PC-9 (cell line): Measurements from ENCODE around the gene EPDR1.

ENCODE experiments used
- CTCF ChIP-seq: fragments of 200-600 bp; sonication (generic); conservative IDR thresholded peaks from 2 replicates; pipeline ENCODE4 v1.6.1; 2017; ENCODE audit warnings: mixed run types, antibody characterized with exemption, mild to moderate bottlenecking, moderate library complexity
- EZH2 ChIP-seq: fragments of 200-600 bp; sonication (generic); IDR thresholded peaks from 2 replicates; pipeline ENCODE4 v1.8.0; 2017; ENCODE audit warnings: antibody characterized with exemption, low read depth

- TF ChIP-seq CTCF, result no peak
- TF ChIP-seq EZH2, result no peak
Observed at GRCh38 chr7:37901890-37902524, 18.4 kb upstream of the EPDR1 start.
